ENCODE data around the gene MSLN.

MSLN gene

DNA sequence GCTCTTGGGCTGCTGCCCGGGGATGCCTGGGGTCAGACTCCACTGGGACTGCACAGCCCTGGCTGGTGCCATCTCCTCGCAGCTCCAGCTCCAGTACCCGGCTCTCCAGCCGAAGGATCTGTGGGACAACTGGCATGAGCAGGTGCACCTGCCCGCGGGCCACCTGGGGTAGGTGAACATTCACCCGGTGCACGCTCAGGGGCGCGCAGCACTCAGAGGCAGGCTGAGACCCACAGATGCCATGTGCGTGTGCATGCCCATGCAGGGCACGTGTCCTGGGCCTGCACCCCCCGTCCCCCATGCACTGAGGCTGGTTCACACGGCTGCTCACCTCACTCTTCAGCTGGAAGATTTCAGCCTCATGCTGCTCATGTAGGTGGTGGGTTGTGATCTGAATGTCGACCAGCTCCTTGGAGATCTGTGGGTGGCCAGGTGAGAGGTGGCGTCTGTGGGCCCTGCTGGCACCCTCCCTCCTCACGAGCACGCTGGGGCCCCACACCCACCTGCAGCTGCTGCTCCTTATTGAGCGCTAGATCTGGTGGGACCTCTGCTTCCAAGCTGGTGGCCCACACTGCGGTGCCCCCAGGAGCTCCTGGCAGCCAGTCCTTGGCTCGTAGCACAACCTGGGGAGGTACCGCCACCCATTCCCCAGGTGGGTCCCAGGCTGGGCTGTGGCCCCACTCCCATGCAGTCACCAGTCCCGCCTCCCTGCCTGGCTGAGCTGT is 34.9 kb upstream of the MSLN start:
- no peak for DNase-seq
- Histone ChIP-seq H3K4me2 (ENCODE audit: low read length) (no peak overlapping the region), H3K9me3 (ENCODE audit: insufficient read depth, low read depth, low read length) (peaks cover 4% of the 10 kb centered on the region), H3K4me3 (ENCODE audit: low read depth, low read length) (no peak overlapping the region), H3K27me3 (ENCODE audit: insufficient read depth, low read length) (peaks cover 7% of the 10 kb centered on the region), H3K79me2 (ENCODE audit: control insufficient read depth, insufficient read depth, low read length, poor library complexity) (peaks cover 4% of the 10 kb centered on the region), H2BK5ac (ENCODE audit: low read depth, low read length, poor library complexity) (no peak overlapping the region), H3K27ac (ENCODE audit: low read depth, low read length) (no peak overlapping the region), H2AK5ac (ENCODE audit: low read length) (no peak overlapping the region), H2BK120ac (ENCODE audit: insufficient read depth, low read length, poor library complexity) (no peak overlapping the region), H3K14ac (ENCODE audit: low read length) (no peak overlapping the region), H3K36me3 (ENCODE audit: control insufficient read depth in 1 of 2, insufficient read depth in 2 of 2, low read length in 2 of 2) (peaks cover 2 to 5% of the 10 kb centered on the region in 2 experiments), H3K9ac (ENCODE audit: low read length) (no peak overlapping the region), H3K4ac (ENCODE audit: low read depth, low read length) (no peak overlapping the region), H4K8ac (ENCODE audit: low read depth, low read length) (no peak overlapping the region), H3K79me1 (ENCODE audit: low read length) (peaks cover 10% of the 10 kb centered on the region), H3K18ac (ENCODE audit: low read length) (no peak overlapping the region), H4K91ac (ENCODE audit: low read depth, low read length) (no peak overlapping the region), H3K4me1 (ENCODE audit: control insufficient read depth in 1 of 2, insufficient read depth in 2 of 2, low read length in 2 of 2) (peaks cover 16 to 20% of the 10 kb centered on the region in 2 experiments), H3K23ac (ENCODE audit: low read length) (no peak overlapping the region), H2AFZ (ENCODE audit: insufficient read depth, low read length, poor library complexity) (no peak overlapping the region), H4K12ac (ENCODE audit: low read depth, low read length) (no peak overlapping the region), H2BK12ac (ENCODE audit: low read length) (no peak overlapping the region)
- no CpG with 5 or more reads among the region's 23 CpGs for WGBS (ENCODE audit: extremely low coverage, insufficient coverage, insufficient read length)

DNA sequence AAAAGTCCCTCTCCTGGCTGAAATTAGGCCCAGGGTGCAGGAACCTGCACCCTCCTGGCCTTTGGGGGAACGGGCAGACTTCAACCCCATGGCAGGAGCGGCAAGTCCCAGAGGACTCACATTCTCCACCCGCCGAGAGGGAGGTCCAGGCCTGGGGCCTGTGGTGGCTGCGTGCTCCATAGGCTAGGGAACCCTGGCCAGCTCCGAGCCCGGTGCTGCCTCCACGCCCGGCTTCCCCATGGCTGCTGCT is 34.4 kb upstream of the MSLN start:
- Histone ChIP-seq H3K18ac (ENCODE audit: low read length) (no peak overlapping the region), H3K14ac (ENCODE audit: low read length) (no peak overlapping the region), H3K4ac (ENCODE audit: low read depth, low read length) (no peak overlapping the region), H3K79me1 (ENCODE audit: low read length) (peaks cover 5% of the 10 kb centered on the region), H2AFZ (ENCODE audit: insufficient read depth, low read length, poor library complexity) (no peak overlapping the region), H4K8ac (ENCODE audit: low read depth, low read length) (no peak overlapping the region), H2BK5ac (ENCODE audit: low read depth, low read length, poor library complexity) (no peak overlapping the region), H3K4me2 (ENCODE audit: low read length) (no peak overlapping the region), H3K4me3 (ENCODE audit: low read depth, low read length) (no peak overlapping the region), H3K27ac (ENCODE audit: low read depth, low read length) (no peak overlapping the region), H3K9me3 (ENCODE audit: insufficient read depth, low read depth, low read length) (peaks cover 4% of the 10 kb centered on the region), H4K12ac (ENCODE audit: low read depth, low read length) (no peak overlapping the region), H3K4me1 (ENCODE audit: control insufficient read depth in 1 of 2, insufficient read depth in 2 of 2, low read length in 2 of 2) (peaks cover 16 to 18% of the 10 kb centered on the region in 2 experiments), H2AK5ac (ENCODE audit: low read length) (no peak overlapping the region), H2BK12ac (ENCODE audit: low read length) (no peak overlapping the region), H3K9ac (ENCODE audit: low read length) (no peak overlapping the region), H3K36me3 (ENCODE audit: control insufficient read depth in 1 of 2, insufficient read depth in 2 of 2, low read length in 2 of 2) (peaks cover 2 to 5% of the 10 kb centered on the region in 2 experiments), H3K79me2 (ENCODE audit: control insufficient read depth, insufficient read depth, low read length, poor library complexity) (peaks cover under 1% of the 10 kb centered on the region), H2BK120ac (ENCODE audit: insufficient read depth, low read length, poor library complexity) (no peak overlapping the region), H3K27me3 (ENCODE audit: insufficient read depth, low read length) (peaks cover 7% of the 10 kb centered on the region), H4K91ac (ENCODE audit: low read depth, low read length) (no peak overlapping the region), H3K23ac (ENCODE audit: low read length) (no peak overlapping the region)
- WGBS (ENCODE audit: extremely low coverage, insufficient coverage, insufficient read length) = no CpG with 5 or more reads among the region's 9 CpGs
- DNase-seq = no peak

DNA sequence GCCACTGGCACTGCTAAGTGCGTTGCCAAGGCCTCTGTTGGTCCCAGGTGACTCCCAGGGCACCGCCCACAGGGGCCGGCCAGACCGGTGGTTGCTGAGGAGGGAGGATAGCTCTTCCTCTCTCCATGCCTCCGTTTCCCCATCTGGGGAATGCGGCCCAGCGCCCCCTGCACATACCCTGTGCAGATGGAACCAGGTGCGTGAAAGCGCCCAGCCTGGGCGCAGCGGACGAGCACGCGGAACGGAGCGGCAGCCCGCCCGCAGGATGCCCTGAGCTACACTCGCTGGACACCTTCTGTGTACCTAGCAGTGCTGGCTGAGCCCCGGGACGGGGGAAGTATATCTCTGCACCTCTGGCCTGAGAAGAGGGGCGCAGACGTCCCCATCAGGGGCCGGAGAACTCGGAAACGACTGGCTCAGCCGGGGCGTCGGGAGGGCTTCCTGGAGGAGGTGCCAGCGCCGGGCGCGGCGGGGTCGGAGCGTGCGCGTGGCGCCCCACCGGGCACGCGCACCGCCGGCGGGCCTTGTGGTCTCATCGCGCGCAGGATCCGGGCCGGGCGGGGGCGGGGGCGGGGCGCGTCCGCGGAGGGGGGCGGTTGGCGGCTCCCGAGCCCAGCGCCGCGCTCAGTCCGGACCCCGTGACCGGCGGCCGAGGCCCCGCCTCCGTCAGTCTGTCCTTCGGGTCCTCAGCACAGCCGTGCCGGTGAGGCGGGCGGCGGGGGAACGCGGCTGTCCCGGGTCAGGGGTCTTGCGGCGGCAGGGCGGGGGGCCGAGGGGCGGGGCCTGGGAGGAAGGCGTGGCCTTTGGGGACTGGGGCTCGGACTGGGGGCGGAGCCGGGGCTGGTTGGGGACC is 33.9 kb upstream of the MSLN start, which contains the start of the genes CCDC78 and HAGHL:
Gene CCDC78 (minus strand): TSS at position 6 of the 853 bp plus-strand sequence. CDS start 76 bp downstream, outside the sequence.
Gene HAGHL (plus strand): TSS at position 669 of the 853 bp plus-strand sequence. CDS start 404 bp downstream, outside the sequence.
- WGBS (ENCODE audit: extremely low coverage, insufficient coverage, insufficient read length) = no CpG with 5 or more reads among the region's 88 CpGs
- H3K79me2 ChIP-seq (ENCODE audit: control insufficient read depth, insufficient read depth, low read length, poor library complexity) = no peaks in the 10 kb centered on the region
- peak within 1 kb of the TSS; percentile 26 for H4K12ac ChIP-seq (ENCODE audit: low read depth, low read length)
- H3K4me3 ChIP-seq (ENCODE audit: low read depth, low read length) = peak within 1 kb of the TSS; percentile 65
- H3K4me1 ChIP-seq (ENCODE audit: control insufficient read depth in 1 of 2, insufficient read depth in 2 of 2, low read length in 2 of 2) = peaks cover 12 to 14% of the 10 kb centered on the region in 2 experiments
- H2AFZ ChIP-seq (ENCODE audit: insufficient read depth, low read length, poor library complexity) = no peak within 1 kb of the TSS
- H2BK12ac ChIP-seq (ENCODE audit: low read length) = no peak within 1 kb of the TSS
- H4K8ac ChIP-seq (ENCODE audit: low read depth, low read length) = no peak within 1 kb of the TSS
- H3K36me3 ChIP-seq (ENCODE audit: control insufficient read depth in 1 of 2, insufficient read depth in 2 of 2, low read length in 2 of 2) = peaks cover 7 to 8% of the 10 kb centered on the region in 2 experiments
- H3K27me3 ChIP-seq (ENCODE audit: insufficient read depth, low read length) = peaks cover 7% of the 10 kb centered on the region
- peak within 1 kb of the TSS; percentile 68 for H3K4me2 ChIP-seq (ENCODE audit: low read length)
- peaks cover 3% of the 10 kb centered on the region for H3K79me1 ChIP-seq (ENCODE audit: low read length)
- no peak within 1 kb of the TSS for H2BK120ac ChIP-seq (ENCODE audit: insufficient read depth, low read length, poor library complexity)
- H3K14ac ChIP-seq (ENCODE audit: low read length) = no peak within 1 kb of the TSS
- H3K4ac ChIP-seq (ENCODE audit: low read depth, low read length) = no peak within 1 kb of the TSS
- H2BK5ac ChIP-seq (ENCODE audit: low read depth, low read length, poor library complexity) = no peak within 1 kb of the TSS
- H3K27ac ChIP-seq (ENCODE audit: low read depth, low read length) = no peak within 1 kb of the TSS
- DNase-seq = peak; percentile 58 to 72
- H3K9ac ChIP-seq (ENCODE audit: low read length) = peak within 1 kb of the TSS; percentile 30
- no peak within 1 kb of the TSS for H3K18ac ChIP-seq (ENCODE audit: low read length)
- peaks cover 2% of the 10 kb centered on the region for H3K9me3 ChIP-seq (ENCODE audit: insufficient read depth, low read depth, low read length)
- H3K23ac ChIP-seq (ENCODE audit: low read length) = no peak within 1 kb of the TSS
- H4K91ac ChIP-seq (ENCODE audit: low read depth, low read length) = peak within 1 kb of the TSS; percentile 4
- H2AK5ac ChIP-seq (ENCODE audit: low read length) = no peak within 1 kb of the TSS

DNA sequence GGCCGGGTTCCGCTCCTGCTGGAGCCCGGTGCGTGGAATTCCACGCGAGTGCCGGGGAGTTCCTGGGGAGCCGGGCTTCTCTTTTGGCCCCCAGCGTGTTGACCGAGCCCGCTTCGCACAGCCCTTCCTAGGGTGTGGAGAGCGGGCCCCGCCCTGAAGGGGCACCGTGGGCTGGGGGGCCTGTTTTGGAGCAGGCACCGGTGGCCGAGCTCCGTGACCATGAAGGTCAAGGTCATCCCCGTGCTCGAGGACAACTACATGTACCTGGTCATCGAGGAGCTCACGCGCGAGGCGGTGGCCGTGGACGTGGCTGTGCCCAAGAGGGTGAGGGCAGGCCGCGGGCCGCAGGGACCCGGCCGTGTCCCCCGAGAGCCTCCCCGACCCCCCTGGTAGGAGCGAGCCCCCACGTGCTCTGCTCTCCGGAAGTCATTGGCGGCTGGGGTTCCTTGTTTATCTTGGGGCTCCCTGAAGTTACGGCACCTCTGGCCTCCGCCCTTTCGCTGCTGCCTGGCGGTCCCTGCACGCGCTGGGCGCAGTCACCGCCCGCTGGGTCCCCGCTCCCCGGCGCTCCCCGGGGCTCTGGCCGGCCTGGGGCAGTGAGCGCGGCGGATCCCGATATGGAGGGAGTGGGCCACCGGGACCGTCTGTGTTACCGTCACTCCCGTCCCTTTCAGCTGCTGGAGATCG is 33.1 kb upstream of the MSLN start:
- no peak overlapping the region for H2AFZ ChIP-seq (ENCODE audit: insufficient read depth, low read length, poor library complexity)
- no peak overlapping the region for H3K4ac ChIP-seq (ENCODE audit: low read depth, low read length)
- no peak overlapping the region for H3K18ac ChIP-seq (ENCODE audit: low read length)
- no CpG with 5 or more reads among the region's 61 CpGs for WGBS (ENCODE audit: extremely low coverage, insufficient coverage, insufficient read length)
- no peak overlapping the region for H2AK5ac ChIP-seq (ENCODE audit: low read length)
- peak overlapping the region; percentile 4 for H4K91ac ChIP-seq (ENCODE audit: low read depth, low read length)
- peaks cover 1% of the 10 kb centered on the region for H3K9me3 ChIP-seq (ENCODE audit: insufficient read depth, low read depth, low read length)
- peaks cover 7% of the 10 kb centered on the region for H3K27me3 ChIP-seq (ENCODE audit: insufficient read depth, low read length)
- no peak overlapping the region for H2BK5ac ChIP-seq (ENCODE audit: low read depth, low read length, poor library complexity)
- H3K14ac ChIP-seq (ENCODE audit: low read length) = no peak overlapping the region
- peak overlapping the region; percentile 65 for H3K4me3 ChIP-seq (ENCODE audit: low read depth, low read length)
- H3K36me3 ChIP-seq (ENCODE audit: control insufficient read depth in 1 of 2, insufficient read depth in 2 of 2, low read length in 2 of 2) = peaks cover 6 to 13% of the 10 kb centered on the region in 2 experiments
- no peak overlapping the region for H2BK12ac ChIP-seq (ENCODE audit: low read length)
- no peak overlapping the region for H4K8ac ChIP-seq (ENCODE audit: low read depth, low read length)
- no peak for DNase-seq
- no peaks in the 10 kb centered on the region for H3K79me2 ChIP-seq (ENCODE audit: control insufficient read depth, insufficient read depth, low read length, poor library complexity)
- no peak overlapping the region for H3K27ac ChIP-seq (ENCODE audit: low read depth, low read length)
- peaks cover 10 to 13% of the 10 kb centered on the region in 2 experiments for H3K4me1 ChIP-seq (ENCODE audit: control insufficient read depth in 1 of 2, insufficient read depth in 2 of 2, low read length in 2 of 2)
- no peak overlapping the region for H2BK120ac ChIP-seq (ENCODE audit: insufficient read depth, low read length, poor library complexity)
- peak overlapping the region; percentile 68 for H3K4me2 ChIP-seq (ENCODE audit: low read length)
- H3K23ac ChIP-seq (ENCODE audit: low read length) = no peak overlapping the region
- peak overlapping the region; percentile 30 for H3K9ac ChIP-seq (ENCODE audit: low read length)
- H4K12ac ChIP-seq (ENCODE audit: low read depth, low read length) = no peak overlapping the region
- peaks cover 3% of the 10 kb centered on the region for H3K79me1 ChIP-seq (ENCODE audit: low read length)

Data from trophoblast cell (in vitro differentiated cells and primary cell).